Right renal cortex interstitium (tissue), 3 donors: ENCODE results near the gene C3orf62. TPM values are rescaled to one million over a fixed set of nuclear protein-coding genes. Genes with fewer than 3 reads are reported as not detected.

ENCODE experiments used
- DNase-seq, 3 donors: peaks; one replicate each; pipeline ENCODE4 v3.0.0-alpha.2; 2013; ENCODE audit warnings: low read depth in 3 of 3, low spot score in 2 of 3
- polyA plus RNA-seq, 3 donors: library from polyadenylated mRNA; unstranded; fragments of 120-200 nt; gene quantifications; one replicate each; pipeline ENCODE4 v1.2.1, GENCODE V29; 2013; ENCODE audit not compliant: insufficient read length in 3 of 3

Gene C3orf62
- polyA plus RNA-seq, 3 donors, result 8.8 to 10.0 (median 9.4) TPM

- DNase-seq, result no peak
These were observed 57.9 kb downstream of the C3orf62 start for GRCh38 chr3:49219132-49219531.

Other genes with a start within 250 kb of the C3orf62 start
- gene IMPDH2, start 247.8 kb downstream of the C3orf62 start, polyA plus RNA-seq, result 100 to 1,000 TPM; 217 to 226 (median 221) TPM
- 10 to 100 TPM; 84.1 to 89.5 (median 86.9) TPM for gene QRICH1, start 183.2 kb downstream of the C3orf62 start, polyA plus RNA-seq
- 100 to 1,000 TPM; 295 to 318 (median 300) TPM for gene QARS1, start 172.5 kb downstream of the C3orf62 start, polyA plus RNA-seq
- gene USP19, start 156.4 kb downstream of the C3orf62 start, polyA plus RNA-seq, result 10 to 100 TPM; 60.2 to 63.0 (median 62.4) TPM
- 100 to 1,000 TPM; 352 to 390 (median 365) TPM for gene LAMB2, start 144.2 kb downstream of the C3orf62 start, polyA plus RNA-seq
- gene CCDC71, start 110.9 kb downstream of the C3orf62 start, polyA plus RNA-seq, result 10 to 100 TPM; 24.5 to 25.8 (median 25.7) TPM
- 10 to 100 TPM; 41.5 to 43.8 (median 43.4) TPM for gene KLHDC8B, start 105.6 kb downstream of the C3orf62 start, polyA plus RNA-seq
- 10 to 100 TPM; 61.6 to 64.0 (median 63.3) TPM for gene USP4, start 62.8 kb upstream of the C3orf62 start, polyA plus RNA-seq
- 100 to 1,000 TPM in 2 of 3 donors, 10 to 100 TPM in 1; 93.1 to 126 (median 104) TPM for gene GPX1, start 81.1 kb upstream of the C3orf62 start, polyA plus RNA-seq
- 100 to 1,000 TPM; 499 to 570 (median 506) TPM for gene RHOA, start 134.7 kb upstream of the C3orf62 start, polyA plus RNA-seq
- gene TCTA, start 135.2 kb upstream of the C3orf62 start, polyA plus RNA-seq, result 10 to 100 TPM; 34.7 to 38.9 (median 36.2) TPM
- 10 to 100 TPM; 34.1 to 46.1 (median 39.2) TPM for gene AMT, start 145.2 kb upstream of the C3orf62 start, polyA plus RNA-seq
- 10 to 100 TPM; 22.3 to 25.6 (median 22.7) TPM for gene NICN1, start 152.1 kb upstream of the C3orf62 start, polyA plus RNA-seq
- gene DAG1, start 193.0 kb upstream of the C3orf62 start, polyA plus RNA-seq, result 100 to 1,000 TPM; 108 to 113 (median 110) TPM